Measurements from ENCODE around the gene SERAC1.

SERAC1 gene

GRCh38 chr6:158121335-158121734 is 46.7 kb downstream of the SERAC1 start:
- DNase-seq (ENCODE audit: insufficient read length, low spot score): no peak
- no peak for FAIRE-seq
- no peak for TF ChIP-seq CTCF (IDR thresholded peaks at IDR 0.05; ENCODE audit: insufficient read depth, missing control alignments)

- FAIRE-seq (no peak), DNase-seq (ENCODE audit: insufficient read length, low spot score) (no peak)
- no peak for TF ChIP-seq CTCF (IDR thresholded peaks at IDR 0.05; ENCODE audit: insufficient read depth, missing control alignments)
These were observed 49.2 kb downstream of the SERAC1 start for GRCh38 chr6:158118886-158119285.

- no peak for TF ChIP-seq CTCF (IDR thresholded peaks at IDR 0.05; ENCODE audit: insufficient read depth, missing control alignments)
- no peak for FAIRE-seq
These were observed 52.6 kb downstream of the SERAC1 start for GRCh38 chr6:158115508-158115907.

GRCh38 chr6:158115102-158115501 is 53.0 kb downstream of the SERAC1 start:
- TF ChIP-seq CTCF (IDR thresholded peaks at IDR 0.05; ENCODE audit: insufficient read depth, missing control alignments): no peak
- FAIRE-seq (no peak), DNase-seq (ENCODE audit: insufficient read length, low spot score) (no peak)

More at GRCh38 chr6:158115508-158115907, 52.6 kb downstream of the SERAC1 start:
- DNase-seq (ENCODE audit: insufficient read length, low spot score): no peak

GRCh38 chr6:158113802-158114201 is 54.3 kb downstream of the SERAC1 start:
- DNase-seq (ENCODE audit: insufficient read length, low spot score): no peak
- no peak for FAIRE-seq
- no peak for TF ChIP-seq CTCF (IDR thresholded peaks at IDR 0.05; ENCODE audit: insufficient read depth, missing control alignments)

GRCh38 chr6:158111987-158112386 is 56.1 kb downstream of the SERAC1 start:
- FAIRE-seq (no peak), DNase-seq (ENCODE audit: insufficient read length, low spot score) (no peak)
- TF ChIP-seq CTCF (IDR thresholded peaks at IDR 0.05; ENCODE audit: insufficient read depth, missing control alignments): no peak

GRCh38 chr6:158110986-158111385 is 57.1 kb downstream of the SERAC1 start:
- FAIRE-seq: no peak
- no peak for TF ChIP-seq CTCF (IDR thresholded peaks at IDR 0.05; ENCODE audit: insufficient read depth, missing control alignments)
- DNase-seq (ENCODE audit: insufficient read length, low spot score): no peak
